CD14-positive monocyte (primary cell): ENCODE data around the gene CACNA1C. TPM values are rescaled to one million over a fixed set of nuclear protein-coding genes. Genes with fewer than 3 reads are reported as not detected.

Experiments used
- DNase-seq, 3 donors: peaks; one replicate each; pipeline ENCODE4 v3.0.0-alpha.2; 2011 to 2022
- H2AFZ ChIP-seq: 2 replicates; pipeline ENCODE4 v1.6.0; 2012; ENCODE audit warnings: mild to moderate bottlenecking, low read depth, low read length, inconsistent platforms; ENCODE audit not compliant: insufficient read depth, poor library complexity, severe bottlenecking
- H3K27ac ChIP-seq, 2 donors: 1 replicate in 1 of 2; 2 replicates in 1 of 2; pipeline ENCODE4 v1.5.1; 2012 to 2013; ENCODE audit warnings: low read length in 2 of 2, control low read depth in 1 of 2, inconsistent platforms in 1 of 2, low read depth in 1 of 2, mild to moderate bottlenecking in 1 of 2
- H3K27me3 ChIP-seq, 2 donors: one replicate each; pipeline versions ENCODE4 v1.6.0 to v1.6.1; 2011 to 2013; ENCODE audit warnings: low read length in 2 of 2; ENCODE audit not compliant: control insufficient read depth in 2 of 2, insufficient read depth in 2 of 2
- H3K36me3 ChIP-seq, 2 donors: replicated peaks in 1 of 2; 1 replicate in 1 of 2; 2 replicates in 1 of 2; pipeline versions ENCODE4 v1.5.1 to v1.6.1; 2012 to 2013; ENCODE audit warnings: low read length in 2 of 2, control low read depth in 1 of 2, inconsistent platforms in 1 of 2, mild to moderate bottlenecking in 1 of 2; ENCODE audit not compliant: insufficient read depth in 2 of 2, control insufficient read depth in 1 of 2
- H3K4me1 ChIP-seq, 2 donors: 1 replicate in 1 of 2; 2 replicates in 1 of 2; pipeline versions ENCODE4 v1.5.1 to v1.6.1; 2012 to 2013; ENCODE audit warnings: low read length in 2 of 2, control low read depth in 1 of 2, inconsistent platforms in 1 of 2, mild to moderate bottlenecking in 1 of 2, moderate library complexity in 1 of 2; ENCODE audit not compliant: insufficient read depth in 2 of 2, control insufficient read depth in 1 of 2
- H3K4me2 ChIP-seq: replicated peaks from 2 replicates; pipeline ENCODE3; 2012; ENCODE audit warnings: low read length, moderate library complexity, mild to moderate bottlenecking; ENCODE audit not compliant: poor library complexity, severe bottlenecking; ENCODE audit errors: extremely low read depth
- H3K4me3 ChIP-seq, 3 experiments: fragments of 200-600 bp in 1 of 3; sonication (generic) in 1 of 3; replicated peaks in 1 of 3; 1 replicate in 2 of 3; 2 replicates in 1 of 3; pipeline ENCODE4 v1.5.1; 2011 to 2013; ENCODE audit warnings: low read length in 3 of 3, mild to moderate bottlenecking in 3 of 3, control low read depth in 2 of 3, low read depth in 2 of 3, inconsistent platforms in 1 of 3, moderate library complexity in 1 of 3
- H3K79me2 ChIP-seq: 2 replicates; pipeline ENCODE4 v1.6.0; 2012; ENCODE audit warnings: mild to moderate bottlenecking, control low read depth, inconsistent platforms, low read length, moderate library complexity; ENCODE audit not compliant: insufficient read depth
- H3K9ac ChIP-seq: 2 replicates; pipeline ENCODE4 v1.6.0; 2017; ENCODE audit warnings: low read length, mild to moderate bottlenecking; ENCODE audit not compliant: insufficient read depth, poor library complexity, severe bottlenecking
- H3K9me3 ChIP-seq, 2 donors: replicated peaks in 1 of 2; 1 replicate in 1 of 2; 2 replicates in 1 of 2; pipeline versions ENCODE4 v1.5.1 to v1.6.1; 2012 to 2013; ENCODE audit warnings: low read length in 2 of 2, control low read depth in 1 of 2; ENCODE audit not compliant: control insufficient read depth in 1 of 2, insufficient read depth in 1 of 2
- H4K20me1 ChIP-seq: 2 replicates; pipeline ENCODE4 v1.6.0; 2012; ENCODE audit warnings: mild to moderate bottlenecking, low read length, control low read depth, moderate library complexity; ENCODE audit not compliant: insufficient read depth
- H3K27ac Mint-ChIP-seq, 7 donors: one replicate each; pipeline ENCODE4 v1.8.0; 2020; ENCODE audit warnings: mild to moderate bottlenecking in 7 of 7, mixed read lengths in 7 of 7, moderate library complexity in 6 of 7, inconsistent platforms in 2 of 7
- H3K27me3 Mint-ChIP-seq, 3 donors: one replicate each; pipeline ENCODE4 v1.8.0; 2021 to 2022; ENCODE audit warnings: low read depth in 3 of 3, mild to moderate bottlenecking in 3 of 3, mixed read lengths in 3 of 3, moderate library complexity in 3 of 3, inconsistent platforms in 1 of 3
- H3K36me3 Mint-ChIP-seq, 2 donors: one replicate each; pipeline ENCODE4 v1.8.0; 2020; ENCODE audit warnings: mixed read lengths in 2 of 2, inconsistent platforms in 1 of 2, mild to moderate bottlenecking in 1 of 2
- H3K4me1 Mint-ChIP-seq: one replicate; pipeline ENCODE4 v1.8.0; 2020; ENCODE audit warnings: mild to moderate bottlenecking, mixed read lengths
- H3K4me3 Mint-ChIP-seq, 2 donors: one replicate each; pipeline ENCODE4 v1.8.0; 2020; ENCODE audit warnings: mild to moderate bottlenecking in 2 of 2, mixed read lengths in 2 of 2, moderate library complexity in 1 of 2
- H3K9me3 Mint-ChIP-seq, 7 donors: one replicate each; pipeline ENCODE4 v1.8.0; 2020 to 2022; ENCODE audit warnings: mixed read lengths in 7 of 7, mild to moderate bottlenecking in 6 of 7, moderate library complexity in 6 of 7, inconsistent platforms in 2 of 7
- WGBS: methylation state at CpG from one replicate; pipeline ENCODE4 v1.1.5; 2013; ENCODE audit warnings: missing lambda C conversion rate; ENCODE audit not compliant: insufficient coverage; 5-methylcytosine and 5-hydroxymethylcytosine counted together
- intact Hi-C, 2 donors: fragments of 100-400 bp; cut with micrococcal nuclease; formaldehyde crosslinking; loops; one replicate each; pipeline versions ENCODE4 v1.15.0 to v1.15.1; 2023
- polyA plus RNA-seq, 3 donors: library from polyadenylated mRNA; depleted of rRNA in 1 of 3; unstranded in 2 of 3; stranded (reverse) in 1 of 3; fragments of 300-500 nt in 2 of 3; fragments of >200 nt in 1 of 3; fragmentation: Illumina TruSeq in 2 of 3; gene quantifications; 1 replicate in 2 of 3; 2 replicates in 1 of 3; pipeline ENCODE4 v1.2.3, GENCODE V29; 2012 to 2021
- TF ChIP-seq, protein P1 (sequence below): fragments of 200-600 bp; IDR thresholded peaks from one replicate; pipeline ENCODE4 v1.8.0; 2022; ENCODE audit warnings: antibody characterized with exemption, mild to moderate bottlenecking

The CACNA1C gene
- polyA plus RNA-seq, 3 donors = not detected

DNA sequence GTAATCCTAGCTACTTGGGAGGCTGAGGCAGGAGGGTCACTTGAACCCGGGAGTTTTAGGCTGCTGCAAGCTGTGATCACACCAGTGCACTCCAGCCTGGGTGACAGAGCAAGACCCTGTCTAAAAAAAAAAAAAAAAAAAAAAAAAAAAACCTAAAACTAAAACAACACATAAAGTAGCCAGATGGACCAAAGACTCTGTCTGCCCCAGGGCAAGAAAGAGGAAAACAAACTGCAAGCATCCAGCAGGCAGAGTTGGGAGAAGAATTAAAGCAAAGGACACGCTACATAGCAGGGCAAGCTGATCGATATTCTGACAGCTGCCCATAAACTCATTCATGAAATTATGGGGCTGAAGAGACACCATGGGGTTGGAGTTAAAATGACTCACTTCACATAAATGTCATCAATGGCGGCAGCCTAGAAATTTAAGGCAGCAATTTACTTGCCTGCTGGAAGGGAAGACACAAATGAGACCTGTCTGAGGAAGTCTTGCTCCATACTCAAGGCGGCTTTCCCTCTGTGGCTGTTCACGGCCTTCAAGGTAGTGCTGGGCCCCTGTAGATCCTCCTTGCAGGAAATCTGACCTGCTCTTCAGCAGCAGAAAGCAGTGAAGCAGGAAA, 482.9 kb downstream of the CACNA1C start:
- H2AFZ ChIP-seq = no peak overlapping the region
- 17% methylated on average over 1 of the region's 6 CpGs for WGBS
- Mint-ChIP-seq H3K4me3 (no peak overlapping the region), H3K9me3 (no peaks in the 10 kb centered on the region), H3K27me3 (peaks cover 0 to 2% (median 1%) of the 10 kb centered on the region in 3 donors), H3K36me3 (no peaks in the 10 kb centered on the region), H3K27ac (no peak overlapping the region), H3K4me1 (peaks cover 1% of the 10 kb centered on the region)
- H3K4me2 ChIP-seq = no peak overlapping the region
- H3K27ac ChIP-seq = no peak overlapping the region
- no peaks in the 10 kb centered on the region for H3K27me3 ChIP-seq
- H3K4me1 ChIP-seq = no peaks in the 10 kb centered on the region
- no peaks in the 10 kb centered on the region for H3K9me3 ChIP-seq
- no peaks in the 10 kb centered on the region for H3K79me2 ChIP-seq
- intact Hi-C loops = no loop called here
- no peaks in the 10 kb centered on the region for H4K20me1 ChIP-seq
- TF ChIP-seq, protein P1, sequence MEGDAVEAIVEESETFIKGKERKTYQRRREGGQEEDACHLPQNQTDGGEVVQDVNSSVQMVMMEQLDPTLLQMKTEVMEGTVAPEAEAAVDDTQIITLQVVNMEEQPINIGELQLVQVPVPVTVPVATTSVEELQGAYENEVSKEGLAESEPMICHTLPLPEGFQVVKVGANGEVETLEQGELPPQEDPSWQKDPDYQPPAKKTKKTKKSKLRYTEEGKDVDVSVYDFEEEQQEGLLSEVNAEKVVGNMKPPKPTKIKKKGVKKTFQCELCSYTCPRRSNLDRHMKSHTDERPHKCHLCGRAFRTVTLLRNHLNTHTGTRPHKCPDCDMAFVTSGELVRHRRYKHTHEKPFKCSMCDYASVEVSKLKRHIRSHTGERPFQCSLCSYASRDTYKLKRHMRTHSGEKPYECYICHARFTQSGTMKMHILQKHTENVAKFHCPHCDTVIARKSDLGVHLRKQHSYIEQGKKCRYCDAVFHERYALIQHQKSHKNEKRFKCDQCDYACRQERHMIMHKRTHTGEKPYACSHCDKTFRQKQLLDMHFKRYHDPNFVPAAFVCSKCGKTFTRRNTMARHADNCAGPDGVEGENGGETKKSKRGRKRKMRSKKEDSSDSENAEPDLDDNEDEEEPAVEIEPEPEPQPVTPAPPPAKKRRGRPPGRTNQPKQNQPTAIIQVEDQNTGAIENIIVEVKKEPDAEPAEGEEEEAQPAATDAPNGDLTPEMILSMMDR = no peak
- no peak overlapping the region for H3K9ac ChIP-seq
- H3K36me3 ChIP-seq = no peaks in the 10 kb centered on the region
- H3K4me3 ChIP-seq = no peak overlapping the region
- no peak for DNase-seq

DNA sequence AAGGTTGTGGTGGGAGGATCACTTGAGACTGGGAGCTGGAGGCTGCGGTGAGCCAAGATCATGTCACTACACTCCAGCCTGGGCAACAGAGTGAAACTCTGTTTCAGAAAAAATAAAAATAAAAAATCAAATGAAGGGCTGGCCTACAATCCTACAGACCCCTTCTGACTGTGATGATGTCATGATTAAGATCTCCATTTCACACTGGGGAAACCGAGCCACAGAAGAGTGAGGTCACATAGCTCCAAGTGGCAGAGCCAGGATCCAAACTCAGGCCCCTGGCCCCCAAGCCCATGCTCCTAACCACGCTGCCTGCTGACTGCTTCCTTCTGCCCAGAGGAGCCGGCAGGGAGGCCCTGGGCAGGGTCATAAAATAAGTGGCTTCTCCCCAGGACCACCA, 483.9 kb downstream of the CACNA1C start:
- H3K4me3 ChIP-seq = no peak overlapping the region
- TF ChIP-seq, protein P1 = no peak
- no peak overlapping the region for H3K4me3 Mint-ChIP-seq
- no peak overlapping the region for H3K27ac ChIP-seq
- intact Hi-C loops = no loop called here
- no peaks in the 10 kb centered on the region for H3K9me3 ChIP-seq
- peaks cover 1% of the 10 kb centered on the region for H3K4me1 Mint-ChIP-seq
- no peak for DNase-seq
- no peaks in the 10 kb centered on the region for H4K20me1 ChIP-seq
- H3K9ac ChIP-seq = no peak overlapping the region
- no peak overlapping the region for H3K4me2 ChIP-seq
- H3K27ac Mint-ChIP-seq = no peak overlapping the region
- H3K4me1 ChIP-seq = no peaks in the 10 kb centered on the region
- H3K9me3 Mint-ChIP-seq = no peaks in the 10 kb centered on the region
- H3K79me2 ChIP-seq = no peaks in the 10 kb centered on the region
- WGBS = 75% methylated on average over 3 of the region's 4 CpGs
- H3K27me3 Mint-ChIP-seq = peaks cover 0 to 2% (median 1%) of the 10 kb centered on the region in 3 donors
- H3K36me3 Mint-ChIP-seq = no peaks in the 10 kb centered on the region
- H2AFZ ChIP-seq = no peak overlapping the region
- no peaks in the 10 kb centered on the region for H3K36me3 ChIP-seq
- no peaks in the 10 kb centered on the region for H3K27me3 ChIP-seq
